SK-N-MC (cell line): ENCODE data around the gene SCMH1.
"Not testable (repeated sequence)": the region's sequence is repeated elsewhere in the genome, so short reads cannot be mapped to it uniquely, and the experiment has no call there.

Experiments used
- DNase-seq: peaks from one replicate; pipeline ENCODE4 v3.0.0-alpha.2; 2011; ENCODE audit warnings: low read depth, low spot score
- H3K27ac ChIP-seq: fragments of 200-600 bp; sonication (generic); 2 replicates; pipeline ENCODE4 v1.5.1; 2016; ENCODE audit warnings: mixed run types
- H3K36me3 ChIP-seq: fragments of 200-600 bp; sonication (generic); 2 replicates; pipeline ENCODE4 v1.6.1; 2017; ENCODE audit warnings: antibody characterized with exemption, low read length, mixed read lengths; ENCODE audit not compliant: insufficient read depth
- H3K4me3 ChIP-seq: fragments of 200-600 bp; sonication (generic); 2 replicates; pipeline ENCODE4 v1.5.1; 2016
- H3K9ac ChIP-seq: fragments of 200-600 bp; sonication (generic); 2 replicates; pipeline ENCODE4 v1.8.0; 2017; ENCODE audit warnings: mixed run types, mixed read lengths; ENCODE audit not compliant: insufficient read length
- H3K9me3 ChIP-seq: fragments of 200-600 bp; sonication (generic); 2 replicates; pipeline ENCODE4 v1.6.1; 2017; ENCODE audit warnings: low read depth, mild to moderate bottlenecking, antibody characterized with exemption, low read length, moderate library complexity, mixed read lengths
- EZH2 ChIP-seq: fragments of 200-600 bp; sonication (generic); IDR thresholded peaks from one replicate; pipeline ENCODE4 v1.6.1; 2017; ENCODE audit warnings: antibody characterized with exemption
- FOXP2 ChIP-seq: optimal IDR thresholded peaks from 2 replicates; pipeline ENCODE3; 2011; ENCODE audit warnings: mild to moderate bottlenecking, moderate library complexity; ENCODE audit not compliant: insufficient read depth; ENCODE audit errors: extremely low read length, control extremely low read depth
- POLR2AphosphoS5 ChIP-seq: IDR thresholded peaks from 2 replicates; pipeline ENCODE4 v1.6.1; 2012; ENCODE audit warnings: mild to moderate bottlenecking, low read depth, low read length, borderline replicate concordance

The SCMH1 gene

DNA sequence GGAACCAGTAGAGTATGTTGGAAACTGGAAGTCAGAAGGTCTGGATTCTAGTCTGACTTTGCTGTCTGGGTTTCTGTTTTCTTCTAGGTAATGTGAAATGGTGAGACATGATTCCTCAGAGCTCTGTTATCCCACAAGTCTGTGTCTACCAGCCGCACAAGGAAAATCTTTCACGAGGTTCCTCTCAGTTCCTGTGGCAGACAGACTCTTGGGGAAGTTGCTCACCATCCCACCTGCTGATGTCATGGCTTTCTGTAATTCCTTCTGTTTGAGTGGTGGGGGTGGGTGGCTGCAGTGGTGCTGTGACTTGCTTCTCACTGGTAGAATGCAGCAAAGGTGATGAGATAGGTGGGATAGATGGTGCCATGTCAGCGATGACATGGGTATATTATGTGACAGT lies 17.1 kb upstream of the SCMH1 start:
- TF ChIP-seq POLR2AphosphoS5 (no peak), EZH2 (no peak), FOXP2 (no peak)
- H3K9me3 ChIP-seq, result no peaks in the 10 kb centered on the region
- no peak overlapping the region for H3K4me3 ChIP-seq
- no peak overlapping the region for H3K9ac ChIP-seq
- no peak overlapping the region for H3K27ac ChIP-seq
- no peak for DNase-seq
- H3K36me3 ChIP-seq, result no peaks in the 10 kb centered on the region

DNA sequence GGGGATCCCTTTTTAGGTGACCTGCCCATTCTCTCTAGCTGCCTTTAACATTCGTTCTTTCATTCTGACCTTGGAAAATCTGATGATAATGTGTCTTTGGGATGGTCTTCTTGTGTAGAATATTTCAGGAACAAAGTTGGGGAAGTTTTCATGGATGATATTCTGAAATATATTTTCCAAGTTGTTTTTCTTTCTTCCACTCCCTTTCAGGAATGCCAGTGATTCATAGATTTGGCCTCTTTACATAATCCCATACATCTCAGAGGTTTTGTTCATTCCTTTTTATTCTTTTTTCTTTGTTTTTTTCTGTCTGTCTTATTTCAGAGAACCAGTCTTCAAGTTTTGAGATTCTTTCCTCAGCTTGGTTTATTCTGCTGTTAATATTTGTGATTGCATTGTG lies 13.9 kb upstream of the SCMH1 start:
- no peak for DNase-seq
- Histone ChIP-seq H3K4me3 (no peak overlapping the region), H3K9me3 (no peaks in the 10 kb centered on the region), H3K27ac (no peak overlapping the region), H3K9ac (no peak overlapping the region), H3K36me3 (no peaks in the 10 kb centered on the region)
- TF ChIP-seq EZH2, result no peak
- TF ChIP-seq POLR2AphosphoS5, result no peak
- no peak for TF ChIP-seq FOXP2

DNA sequence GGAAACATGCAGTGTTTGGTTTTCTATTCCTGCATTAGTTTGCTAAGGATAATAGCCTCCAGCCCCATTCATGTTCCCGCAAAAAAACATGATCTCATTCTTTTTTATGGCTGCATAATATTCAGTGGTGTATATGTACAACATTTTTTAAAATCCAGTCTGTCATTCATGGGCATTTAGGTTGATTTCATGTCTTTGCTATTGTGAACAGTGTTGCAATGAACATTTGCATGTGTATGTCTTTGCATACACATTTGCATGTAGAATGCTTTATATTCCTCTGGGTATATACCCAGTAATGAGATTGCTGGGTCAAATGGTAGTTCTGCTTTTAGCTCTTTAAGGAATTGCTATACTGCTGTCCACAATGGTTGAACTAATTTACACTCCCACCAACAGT lies 9.0 kb upstream of the SCMH1 start:
- not testable (repeated sequence) for H3K4me3 ChIP-seq, H3K27ac ChIP-seq, H3K36me3 ChIP-seq, H3K9me3 ChIP-seq, DNase-seq, H3K9ac ChIP-seq

DNA sequence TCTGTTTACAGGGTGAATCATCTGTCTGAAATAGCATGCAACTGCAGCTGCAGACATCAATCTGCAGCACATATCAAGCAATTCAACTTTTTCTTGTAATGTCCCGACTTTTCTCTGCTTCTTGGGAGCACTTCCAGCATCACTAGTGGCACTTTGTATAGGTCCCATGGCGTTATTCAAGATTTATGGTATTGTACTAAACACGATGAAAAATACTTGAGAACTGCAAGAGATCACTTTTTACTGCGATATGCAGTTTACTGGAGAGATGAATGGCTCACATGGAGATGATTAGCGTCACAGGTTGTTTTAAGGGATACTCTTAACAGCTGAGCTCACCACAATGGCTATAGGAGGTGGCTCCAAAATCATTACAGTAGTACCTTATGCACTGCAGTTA lies 7.2 kb upstream of the SCMH1 start:
- Histone ChIP-seq H3K27ac (no peak overlapping the region), H3K9me3 (no peaks in the 10 kb centered on the region), H3K4me3 (no peak overlapping the region), H3K9ac (no peak overlapping the region), H3K36me3 (no peaks in the 10 kb centered on the region)
- no peak for DNase-seq
- TF ChIP-seq POLR2AphosphoS5 (no peak), FOXP2 (no peak), EZH2 (no peak)

DNA sequence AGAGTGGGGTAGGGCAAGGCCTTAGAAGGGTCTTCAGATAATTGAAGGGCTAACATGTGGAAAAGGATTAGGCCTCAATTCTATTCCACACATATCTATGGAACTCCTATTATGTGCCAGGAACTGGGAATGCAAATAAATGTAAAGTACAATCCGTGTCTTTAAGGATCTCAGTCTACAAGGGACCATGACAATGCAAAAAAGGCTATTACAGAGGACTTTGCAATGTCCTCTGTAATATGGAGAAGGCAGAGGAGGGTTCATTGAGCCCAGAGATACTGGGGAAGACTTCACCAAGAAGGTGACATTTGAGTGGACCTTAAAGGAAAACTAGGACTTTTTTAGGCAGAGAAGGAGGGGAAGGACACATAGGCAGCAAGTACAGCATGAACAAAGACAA lies 4.5 kb upstream of the SCMH1 start:
- Histone ChIP-seq H3K9ac (no peak overlapping the region), H3K9me3 (no peaks in the 10 kb centered on the region), H3K36me3 (no peaks in the 10 kb centered on the region), H3K27ac (no peak overlapping the region), H3K4me3 (no peak overlapping the region)
- DNase-seq, result no peak
- no peak for TF ChIP-seq POLR2AphosphoS5
- TF ChIP-seq EZH2, result no peak
- TF ChIP-seq FOXP2, result no peak

DNA sequence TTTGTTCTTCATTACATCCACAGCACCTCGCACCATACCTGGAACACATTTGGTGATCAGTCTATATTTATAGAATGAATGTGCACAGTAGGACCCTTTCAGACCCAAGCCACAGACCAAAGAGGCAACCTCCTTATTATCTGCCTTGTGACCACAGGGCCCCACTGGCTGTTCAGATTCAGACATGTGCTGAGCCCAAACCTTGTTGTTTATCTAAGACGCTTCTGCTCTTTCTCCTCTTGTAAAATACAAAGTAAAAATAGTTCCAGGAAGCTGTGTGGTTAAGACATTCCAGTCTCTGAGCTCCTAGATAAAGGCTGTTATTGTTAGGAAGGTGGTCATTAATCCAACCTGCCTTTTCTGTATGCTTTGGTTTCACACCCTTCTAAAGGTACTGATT lies 3.6 kb upstream of the SCMH1 start:
- Histone ChIP-seq H3K9ac (no peak overlapping the region), H3K27ac (no peak overlapping the region), H3K9me3 (no peaks in the 10 kb centered on the region), H3K36me3 (no peaks in the 10 kb centered on the region), H3K4me3 (no peak overlapping the region)
- DNase-seq, result no peak
- no peak for TF ChIP-seq POLR2AphosphoS5
- TF ChIP-seq EZH2, result no peak

DNA sequence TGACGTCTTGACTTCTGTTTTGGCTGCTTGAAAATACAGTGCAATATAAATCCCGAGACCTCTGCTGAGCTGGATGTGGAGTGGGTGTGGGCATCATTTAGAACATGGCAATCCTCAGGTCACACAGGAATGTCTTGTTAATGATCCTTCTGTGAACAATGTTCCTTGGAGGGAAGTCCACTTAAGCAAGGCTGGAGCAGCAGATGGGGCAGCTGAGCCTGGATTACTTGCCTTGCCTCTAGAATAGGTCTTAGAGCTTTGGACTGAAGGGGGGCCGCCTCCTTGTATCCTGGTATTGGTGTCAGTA lies 926 bp upstream of the SCMH1 start:
- DNase-seq, result no peak
- TF ChIP-seq POLR2AphosphoS5 (no peak), FOXP2 (no peak), EZH2 (no peak)
- peak overlapping the region; percentile 89 for H3K4me3 ChIP-seq
- H3K9me3 ChIP-seq, result no peaks in the 10 kb centered on the region
- H3K9ac ChIP-seq, result peak overlapping the region; percentile 80
- H3K27ac ChIP-seq, result peak overlapping the region; percentile 82; the same call in 1 of the 2 replicates
- H3K36me3 ChIP-seq, result no peaks in the 10 kb centered on the region

DNA sequence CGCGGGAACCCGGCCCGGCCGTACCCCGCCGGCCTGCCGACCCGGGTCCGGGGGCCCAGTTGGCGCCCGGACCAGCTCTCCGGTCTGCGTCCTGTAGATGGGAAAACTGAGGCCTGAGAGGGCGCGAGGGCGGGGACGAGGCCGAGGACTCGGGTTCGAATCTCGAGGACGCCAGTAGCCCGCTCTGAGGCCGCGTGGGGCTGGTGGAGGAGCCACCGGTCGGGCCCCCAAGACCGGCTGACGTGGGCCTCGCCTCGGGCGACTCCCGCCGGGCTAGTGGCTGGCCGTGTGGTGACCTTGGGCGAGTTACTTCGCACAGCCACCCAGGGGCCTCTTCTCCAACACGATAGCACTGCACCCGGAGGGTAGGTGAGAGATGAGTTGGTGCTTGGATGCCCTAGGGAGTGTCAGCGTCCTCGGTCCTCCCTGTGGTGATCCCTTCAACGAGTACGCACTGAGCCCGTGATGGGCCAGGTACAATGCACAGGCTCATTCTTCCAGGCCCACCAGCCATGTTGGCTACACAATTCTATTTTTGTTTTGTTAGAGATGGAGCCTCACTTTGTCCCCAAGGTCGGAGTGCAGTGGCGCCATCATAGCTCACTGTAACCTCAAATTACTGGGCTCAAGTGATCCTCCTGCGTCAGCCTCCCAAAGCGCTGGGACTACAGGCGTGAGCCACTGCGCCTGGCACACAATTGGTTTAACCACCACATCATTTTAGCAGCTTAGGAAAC lies 404 bp upstream of the SCMH1 start:
- no peaks in the 10 kb centered on the region for H3K9me3 ChIP-seq
- no peak for DNase-seq
- peak overlapping the region; percentile 80 for H3K9ac ChIP-seq
- TF ChIP-seq FOXP2 (no peak), POLR2AphosphoS5 (peak; percentile 40; the same call in 1 of the 2 replicates), EZH2 (no peak)
- no peaks in the 10 kb centered on the region for H3K36me3 ChIP-seq
- H3K4me3 ChIP-seq, result peak overlapping the region; percentile 89
- H3K27ac ChIP-seq, result peak overlapping the region; percentile 82

DNA sequence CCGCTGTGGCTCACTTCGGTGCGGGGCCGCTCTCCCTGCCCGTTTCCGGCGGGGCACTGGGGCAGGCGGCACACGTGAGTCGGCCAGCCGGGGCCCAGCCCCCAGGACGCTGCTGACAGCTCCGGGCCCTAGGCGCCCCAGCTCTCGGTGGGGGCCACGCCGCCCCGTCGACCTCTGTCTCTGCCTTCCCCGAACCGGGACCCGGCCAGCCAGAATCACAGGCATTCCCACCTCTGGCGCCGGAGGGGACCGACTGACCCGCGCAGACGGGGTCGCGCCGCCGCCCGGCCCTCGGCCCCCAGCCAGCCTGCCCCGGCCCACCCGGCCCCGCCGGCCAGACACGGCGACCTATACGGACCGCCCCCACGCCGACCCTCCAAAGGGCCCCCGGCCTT lies 755 bp downstream of the SCMH1 start:
- Histone ChIP-seq H3K9me3 (no peaks in the 10 kb centered on the region), H3K36me3 (no peaks in the 10 kb centered on the region), H3K4me3 (peak overlapping the region; percentile 85), H3K9ac (peak overlapping the region; percentile 85), H3K27ac (peak overlapping the region; percentile 81)
- no peak for DNase-seq
- TF ChIP-seq FOXP2, result no peak
- no peak for TF ChIP-seq EZH2
- TF ChIP-seq POLR2AphosphoS5, result no peak
